K562 (cell line): Measurements from ENCODE around the gene ABR. TPM values are rescaled to one million over a fixed set of nuclear protein-coding genes. Genes with fewer than 3 reads are reported as not detected.
A peak's percentile ranks its signal among the peaks of the same experiment; 100 is the strongest.

Source experiments
- FOSL1 ChIP-seq: fragments of 200-800 bp; sonication (Bioruptor generic); conservative IDR thresholded peaks from 2 replicates; pipeline ENCODE4 v1.6.1; 2016; ENCODE audit warnings: missing genetic modification characterization, missing compliant biosample characterization
- HNRNPUL1 ChIP-seq: fragments of 200-400 bp; formaldehyde crosslinking; IDR thresholded peaks from 2 replicates; pipeline ENCODE4 v1.6.1; 2017; ENCODE audit warnings: low read length
- KLF16 ChIP-seq: IDR thresholded peaks from 2 replicates; pipeline ENCODE4 v1.6.1; 2016; ENCODE audit warnings: antibody characterized with exemption
- PHF20 ChIP-seq: fragments of 450-650 bp; IDR thresholded peaks from 2 replicates; pipeline ENCODE4 v1.6.1; 2018; ENCODE audit not compliant: partially characterized antibody
- PML ChIP-seq: IDR thresholded peaks from 2 replicates; pipeline ENCODE4 v1.6.1; 2012; ENCODE audit warnings: low read length, inconsistent platforms
- RBM14 ChIP-seq: fragments of 200-400 bp; formaldehyde crosslinking; IDR thresholded peaks from 2 replicates; pipeline ENCODE4 v1.6.1; 2018; ENCODE audit warnings: low read depth, mild to moderate bottlenecking, low read length, moderate library complexity, borderline replicate concordance; ENCODE audit not compliant: insufficient read depth
- STAT5A ChIP-seq: IDR thresholded peaks from 2 replicates; pipeline ENCODE4 v1.6.1; 2012; ENCODE audit warnings: low read length, inconsistent platforms, borderline replicate concordance
- TAF1 ChIP-seq: IDR thresholded peaks from 2 replicates; pipeline ENCODE4 v1.6.1; 2011; ENCODE audit warnings: mild to moderate bottlenecking, low read length, moderate library complexity; ENCODE audit not compliant: insufficient read depth, control insufficient read depth, severe bottlenecking; ENCODE audit errors: extremely low read depth
- TAF9B ChIP-seq: fragments of 450-650 bp; IDR thresholded peaks from 2 replicates; pipeline ENCODE4 v1.6.1; 2018; ENCODE audit warnings: mild to moderate bottlenecking; ENCODE audit not compliant: partially characterized antibody
- TAL1 ChIP-seq: fragments of 450-650 bp; IDR thresholded peaks from 2 replicates; pipeline ENCODE4 v1.6.1; 2016; ENCODE audit warnings: mild to moderate bottlenecking
- XRCC4 ChIP-seq: IDR thresholded peaks from one replicate; pipeline ENCODE4 v1.6.1; 2011; ENCODE audit not compliant: insufficient read depth, insufficient read length; ENCODE audit errors: extremely low read depth
- ZBTB1 ChIP-seq: sonication (generic); formaldehyde crosslinking; IDR thresholded peaks from 2 replicates; pipeline ENCODE4 v1.8.1; 2023; ENCODE audit warnings: missing genetic modification reagents, low read depth, mild to moderate bottlenecking, borderline replicate concordance
- ZNF41 ChIP-seq: fragments of 250-450 bp; sonication (Bioruptor Pico); conservative IDR thresholded peaks from 2 replicates; pipeline ENCODE4 v1.4.0; 2020; ENCODE audit warnings: mild to moderate bottlenecking
- ZNF436 ChIP-seq: fragments of 250-450, 450-650 bp; sonication (Bioruptor Pico); formaldehyde crosslinking; IDR thresholded peaks from 2 replicates; pipeline ENCODE4 v1.7.0; 2020; ENCODE audit warnings: mild to moderate bottlenecking
- ZSCAN29 ChIP-seq: fragments of 450-650 bp; IDR thresholded peaks from 2 replicates; pipeline ENCODE4 v1.6.1; 2017
- polyA plus RNA-seq, 8 experiments: library from polyadenylated mRNA; depleted of rRNA in 4 of 8; stranded (reverse) in 5 of 8; unstranded in 3 of 8; fragments of >200 nt; fragmentation: Nextera tagmentation in 2 of 8; fragmentation: Illumina TruSeq in 1 of 8; extraction: Ambion mirVana in 2 of 8; extraction: Trizol in 1 of 8; gene quantifications; 2 replicates each; pipeline versions ENCODE4 v1.2.1 to v1.2.3, GENCODE V29; 2011 to 2014; ENCODE audit warnings: inconsistent platforms in 1 of 8, missing spikeins in 1 of 8
- total RNA-seq, 7 experiments: library from RNA; depleted of rRNA in 6 of 7; stranded (reverse); fragments of >200 nt in 6 of 7; fragmentation: Illumina TruSeq in 2 of 7; extraction: Trizol in 2 of 7; gene quantifications; 2 replicates each; pipeline versions ENCODE4 v1.2.1 to v1.2.3, GENCODE V29; 2011 to 2021; ENCODE audit warnings: low replicate concordance in 1 of 7
- TF ChIP-seq, protein P1 (sequence below): IDR thresholded peaks from 2 replicates; pipeline ENCODE4 v1.6.1; 2012; ENCODE audit warnings: low read depth, low read length, improper control_type of control experiment, borderline replicate concordance
- TF ChIP-seq, protein P2 (sequence below), 2 experiments: fragments of 250-450 bp in 1 of 2; fragments of 450-650 bp in 1 of 2; sonication (Bioruptor Pico) in 1 of 2; IDR thresholded peaks; 2 replicates each; pipeline versions ENCODE4 v1.6.1 to v1.8.0; 2016 to 2021; ENCODE audit warnings: mild to moderate bottlenecking in 2 of 2, moderate library complexity in 2 of 2, missing compliant biosample characterization in 1 of 2, missing genetic modification characterization in 1 of 2
- TF ChIP-seq, protein P3 (sequence below): fragments of 450-650 bp; IDR thresholded peaks from 2 replicates; pipeline ENCODE4 v1.6.1; 2018; ENCODE audit not compliant: partially characterized antibody
- TF ChIP-seq, protein P4 (sequence below): fragments of 250-450 bp; sonication (Bioruptor Pico); IDR thresholded peaks from 2 replicates; pipeline ENCODE4 v1.8.0; 2021; ENCODE audit warnings: moderate library complexity, mild to moderate bottlenecking, inconsistent platforms
- TF ChIP-seq, protein P5 (sequence below): fragments of 450-650 bp; IDR thresholded peaks from 2 replicates; pipeline ENCODE4 v1.6.1; 2014; ENCODE audit warnings: low read depth, mild to moderate bottlenecking, moderate library complexity, borderline replicate concordance

Gene ABR
- total and polyA plus RNA-seq, 9 of the 15 experiments (the other 6 are each of a cell fraction or from before 2014, with no cell fraction given): 0.07 to 1.6 (median 0.37) TPM; not detected in 1

DNA sequence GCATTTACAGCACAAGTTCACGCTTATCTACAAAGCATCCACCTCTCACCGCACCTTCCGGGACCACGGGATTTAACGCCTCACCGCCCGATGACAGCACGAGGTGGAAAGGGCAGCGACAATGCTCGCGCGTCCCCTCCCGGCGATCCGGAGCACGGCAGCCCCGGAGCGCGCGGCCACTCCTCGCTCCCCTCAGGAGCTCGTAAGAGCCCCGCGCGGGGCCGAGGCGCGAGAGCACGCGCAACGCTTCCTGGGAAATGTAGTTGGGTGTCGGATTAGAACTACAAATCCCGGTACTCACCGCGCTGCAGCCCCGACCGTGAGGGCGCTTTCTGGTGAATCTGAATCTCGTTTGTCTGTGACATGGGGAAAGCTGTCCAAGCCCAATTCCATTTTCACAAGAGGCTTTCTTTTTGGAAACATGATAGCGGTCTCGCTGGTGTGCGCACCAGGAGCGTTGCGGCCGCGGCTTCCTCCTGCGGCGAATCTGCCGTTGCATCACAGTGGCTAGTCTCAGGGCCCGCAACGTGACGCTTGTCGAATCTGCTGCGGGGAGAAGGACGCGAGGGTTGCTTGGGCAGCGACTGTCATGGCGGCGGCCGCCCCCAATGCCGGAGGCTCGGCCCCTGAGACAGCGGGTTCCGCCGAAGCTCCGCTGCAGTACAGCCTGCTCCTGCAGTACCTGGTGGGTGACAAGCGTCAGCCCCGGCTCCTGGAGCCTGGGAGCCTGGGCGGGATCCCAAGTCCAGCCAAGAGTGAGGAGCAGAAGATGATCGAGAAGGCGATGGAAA is 183.0 kb downstream of the ABR start, which contains the start of gene TIMM22 (continued):
- no peak for TF ChIP-seq XRCC4
- TF ChIP-seq ZSCAN29: no peak
- TF ChIP-seq, protein P1, sequence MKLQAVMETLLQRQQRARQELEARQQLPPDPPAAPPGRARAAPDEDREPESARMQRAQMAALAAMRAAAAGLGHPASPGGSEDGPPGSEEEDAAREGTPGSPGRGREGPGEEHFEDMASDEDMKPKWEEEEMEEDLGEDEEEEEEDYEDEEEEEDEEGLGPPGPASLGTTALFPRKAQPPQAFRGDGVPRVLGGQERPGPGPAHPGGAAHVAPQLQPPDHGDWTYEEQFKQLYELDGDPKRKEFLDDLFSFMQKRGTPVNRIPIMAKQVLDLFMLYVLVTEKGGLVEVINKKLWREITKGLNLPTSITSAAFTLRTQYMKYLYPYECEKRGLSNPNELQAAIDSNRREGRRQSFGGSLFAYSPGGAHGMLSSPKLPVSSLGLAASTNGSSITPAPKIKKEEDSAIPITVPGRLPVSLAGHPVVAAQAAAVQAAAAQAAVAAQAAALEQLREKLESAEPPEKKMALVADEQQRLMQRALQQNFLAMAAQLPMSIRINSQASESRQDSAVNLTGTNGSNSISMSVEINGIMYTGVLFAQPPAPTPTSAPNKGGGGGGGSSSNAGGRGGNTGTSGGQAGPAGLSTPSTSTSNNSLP: no peak
- TF ChIP-seq KLF16: peak; percentile 49; the same call in 1 of the 2 replicates
- TF ChIP-seq ZNF436 (CRISPR knock-in tag): no peak
- TF ChIP-seq PHF20: peak; percentile 82
- no peak for TF ChIP-seq STAT5A
- no peak for TF ChIP-seq ZNF41 (CRISPR knock-in tag)
- TF ChIP-seq, protein P2, sequence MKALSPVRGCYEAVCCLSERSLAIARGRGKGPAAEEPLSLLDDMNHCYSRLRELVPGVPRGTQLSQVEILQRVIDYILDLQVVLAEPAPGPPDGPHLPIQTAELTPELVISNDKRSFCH (CRISPR knock-in tag; IDR thresholded peaks at IDR 0.05): no peak
- TF ChIP-seq, protein P2 (tag; IDR thresholded peaks at IDR 0.05): peak; percentile 64; the same call in 1 of the 2 replicates
- TF ChIP-seq, protein P3, sequence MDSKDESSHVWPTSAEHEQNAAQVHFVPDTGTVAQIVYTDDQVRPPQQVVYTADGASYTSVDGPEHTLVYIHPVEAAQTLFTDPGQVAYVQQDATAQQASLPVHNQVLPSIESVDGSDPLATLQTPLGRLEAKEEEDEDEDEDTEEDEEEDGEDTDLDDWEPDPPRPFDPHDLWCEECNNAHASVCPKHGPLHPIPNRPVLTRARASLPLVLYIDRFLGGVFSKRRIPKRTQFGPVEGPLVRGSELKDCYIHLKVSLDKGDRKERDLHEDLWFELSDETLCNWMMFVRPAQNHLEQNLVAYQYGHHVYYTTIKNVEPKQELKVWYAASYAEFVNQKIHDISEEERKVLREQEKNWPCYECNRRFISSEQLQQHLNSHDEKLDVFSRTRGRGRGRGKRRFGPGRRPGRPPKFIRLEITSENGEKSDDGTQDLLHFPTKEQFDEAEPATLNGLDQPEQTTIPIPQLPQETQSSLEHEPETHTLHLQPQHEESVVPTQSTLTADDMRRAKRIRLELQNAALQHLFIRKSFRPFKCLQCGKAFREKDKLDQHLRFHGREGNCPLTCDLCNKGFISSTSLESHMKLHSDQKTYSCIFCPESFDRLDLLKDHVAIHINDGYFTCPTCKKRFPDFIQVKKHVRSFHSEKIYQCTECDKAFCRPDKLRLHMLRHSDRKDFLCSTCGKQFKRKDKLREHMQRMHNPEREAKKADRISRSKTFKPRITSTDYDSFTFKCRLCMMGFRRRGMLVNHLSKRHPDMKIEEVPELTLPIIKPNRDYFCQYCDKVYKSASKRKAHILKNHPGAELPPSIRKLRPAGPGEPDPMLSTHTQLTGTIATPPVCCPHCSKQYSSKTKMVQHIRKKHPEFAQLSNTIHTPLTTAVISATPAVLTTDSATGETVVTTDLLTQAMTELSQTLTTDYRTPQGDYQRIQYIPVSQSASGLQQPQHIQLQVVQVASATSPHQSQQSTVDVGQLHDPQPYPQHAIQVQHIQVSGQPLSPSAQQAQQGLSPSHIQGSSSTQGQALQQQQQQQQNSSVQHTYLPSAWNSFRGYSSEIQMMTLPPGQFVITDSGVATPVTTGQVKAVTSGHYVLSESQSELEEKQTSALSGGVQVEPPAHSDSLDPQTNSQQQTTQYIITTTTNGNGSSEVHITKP: no peak
- no peak for TF ChIP-seq HNRNPUL1
- TF ChIP-seq, protein P4, sequence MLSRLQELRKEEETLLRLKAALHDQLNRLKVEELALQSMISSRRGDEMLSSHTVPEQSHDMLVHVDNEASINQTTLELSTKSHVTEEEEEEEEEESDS (CRISPR knock-in tag): no peak
- TF ChIP-seq ZBTB1 (CRISPR knock-in tag): no peak
- peak; percentile 95 for TF ChIP-seq TAF9B
- peak; percentile 93 for TF ChIP-seq TAF1
- no peak for TF ChIP-seq FOSL1 (tag)
- no peak for TF ChIP-seq TAL1
- peak; percentile 34; the same call in 1 of the 2 replicates for TF ChIP-seq PML
- TF ChIP-seq, protein P5, sequence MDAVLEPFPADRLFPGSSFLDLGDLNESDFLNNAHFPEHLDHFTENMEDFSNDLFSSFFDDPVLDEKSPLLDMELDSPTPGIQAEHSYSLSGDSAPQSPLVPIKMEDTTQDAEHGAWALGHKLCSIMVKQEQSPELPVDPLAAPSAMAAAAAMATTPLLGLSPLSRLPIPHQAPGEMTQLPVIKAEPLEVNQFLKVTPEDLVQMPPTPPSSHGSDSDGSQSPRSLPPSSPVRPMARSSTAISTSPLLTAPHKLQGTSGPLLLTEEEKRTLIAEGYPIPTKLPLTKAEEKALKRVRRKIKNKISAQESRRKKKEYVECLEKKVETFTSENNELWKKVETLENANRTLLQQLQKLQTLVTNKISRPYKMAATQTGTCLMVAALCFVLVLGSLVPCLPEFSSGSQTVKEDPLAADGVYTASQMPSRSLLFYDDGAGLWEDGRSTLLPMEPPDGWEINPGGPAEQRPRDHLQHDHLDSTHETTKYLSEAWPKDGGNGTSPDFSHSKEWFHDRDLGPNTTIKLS: peak; percentile 96
- TF ChIP-seq RBM14: no peak
